ENCODE measurements around the gene PHACTR3. TPM values are rescaled to one million over a fixed set of nuclear protein-coding genes. Genes with fewer than 3 reads are reported as not detected.

Gene PHACTR3
- polyA plus RNA-seq, 3 donors from 2014 or later, result not detected

- H3K27me3 Mint-ChIP-seq (ENCODE audit: low read depth in 3 of 3), result peaks cover 2 to 4% (median 3%) of the 10 kb centered on the region in 3 donors
- no peak overlapping the region for H3K4me3 Mint-ChIP-seq
- H3K9me3 Mint-ChIP-seq, result peaks cover 0 to 1% (median 0%) of the 10 kb centered on the region in 6 donors
- no peak overlapping the region for H3K27ac Mint-ChIP-seq
- DNase-seq, result no peak
- H3K4me1 Mint-ChIP-seq, result no peaks in the 10 kb centered on the region
- no peaks in the 10 kb centered on the region for H3K36me3 Mint-ChIP-seq
These were observed 129.0 kb downstream of the PHACTR3 start for GRCh38 chr20:59733351-59733750.

- no peak for DNase-seq
- Mint-ChIP-seq H3K36me3 (no peaks in the 10 kb centered on the region), H3K27me3 (ENCODE audit: low read depth in 3 of 3) (peaks cover 0 to 4% (median 0%) of the 10 kb centered on the region in 3 donors), H3K9me3 (peaks cover 0 to 2% (median 0%) of the 10 kb centered on the region in 6 donors), H3K27ac (no peak overlapping the region), H3K4me3 (no peak overlapping the region), H3K4me1 (no peaks in the 10 kb centered on the region)
These were observed 131.1 kb downstream of the PHACTR3 start for GRCh38 chr20:59735486-59735885.

- H3K36me3 Mint-ChIP-seq, result no peaks in the 10 kb centered on the region
- peaks cover 0 to 2% (median 0%) of the 10 kb centered on the region in 6 donors for H3K9me3 Mint-ChIP-seq
- H3K4me1 Mint-ChIP-seq, result no peaks in the 10 kb centered on the region
- peaks cover 0 to 4% (median 0%) of the 10 kb centered on the region in 3 donors for H3K27me3 Mint-ChIP-seq (ENCODE audit: low read depth in 3 of 3)
- DNase-seq, result no peak
- no peak overlapping the region for H3K4me3 Mint-ChIP-seq
- H3K27ac Mint-ChIP-seq, result no peak overlapping the region
These were observed 131.6 kb downstream of the PHACTR3 start for GRCh38 chr20:59735917-59736316.

- no peak overlapping the region for H3K4me3 Mint-ChIP-seq
- no peak for DNase-seq
- peaks cover 0 to 2% (median 0%) of the 10 kb centered on the region in 6 donors for H3K9me3 Mint-ChIP-seq
- peaks cover 0 to 3% (median 0%) of the 10 kb centered on the region in 3 donors for H3K27me3 Mint-ChIP-seq (ENCODE audit: low read depth in 3 of 3)
- H3K4me1 Mint-ChIP-seq, result no peaks in the 10 kb centered on the region
- H3K27ac Mint-ChIP-seq, result no peak overlapping the region
- no peaks in the 10 kb centered on the region for H3K36me3 Mint-ChIP-seq
These were observed 132.0 kb downstream of the PHACTR3 start for GRCh38 chr20:59736366-59736765.

GRCh38 chr20:59737073-59737666 is 132.8 kb downstream of the PHACTR3 start:
- Mint-ChIP-seq H3K4me3 (no peak overlapping the region), H3K4me1 (no peaks in the 10 kb centered on the region), H3K9me3 (peaks cover 0 to 2% (median 0%) of the 10 kb centered on the region in 6 donors), H3K27me3 (ENCODE audit: low read depth in 3 of 3) (peaks cover 0 to 4% (median 0%) of the 10 kb centered on the region in 3 donors), H3K27ac (no peak overlapping the region), H3K36me3 (no peaks in the 10 kb centered on the region)
- DNase-seq, result no peak

- H3K4me3 Mint-ChIP-seq, result no peak overlapping the region
- H3K4me1 Mint-ChIP-seq, result no peaks in the 10 kb centered on the region
- peaks cover 0 to 4% (median 3%) of the 10 kb centered on the region in 3 donors for H3K27me3 Mint-ChIP-seq (ENCODE audit: low read depth in 3 of 3)
- no peak for DNase-seq
- H3K9me3 Mint-ChIP-seq, result peaks cover 0 to 2% (median 0%) of the 10 kb centered on the region in 6 donors
- no peak overlapping the region for H3K27ac Mint-ChIP-seq
- no peaks in the 10 kb centered on the region for H3K36me3 Mint-ChIP-seq
These were observed 133.5 kb downstream of the PHACTR3 start for GRCh38 chr20:59737816-59738215.

GRCh38 chr20:59738851-59739250 is 134.5 kb downstream of the PHACTR3 start:
- no peak overlapping the region for H3K4me3 Mint-ChIP-seq
- no peak overlapping the region for H3K27ac Mint-ChIP-seq
- no peaks in the 10 kb centered on the region for H3K36me3 Mint-ChIP-seq
- H3K4me1 Mint-ChIP-seq, result no peaks in the 10 kb centered on the region
- peaks cover 0 to 2% (median 0%) of the 10 kb centered on the region in 6 donors for H3K9me3 Mint-ChIP-seq
- no peak for DNase-seq
- peaks cover 0 to 4% (median 3%) of the 10 kb centered on the region in 3 donors for H3K27me3 Mint-ChIP-seq (ENCODE audit: low read depth in 3 of 3)

- Mint-ChIP-seq H3K9me3 (peaks cover 0 to 2% (median 0%) of the 10 kb centered on the region in 6 donors), H3K36me3 (no peaks in the 10 kb centered on the region), H3K27ac (no peak overlapping the region), H3K4me3 (no peak overlapping the region), H3K4me1 (no peaks in the 10 kb centered on the region), H3K27me3 (ENCODE audit: low read depth in 3 of 3) (peaks cover 0 to 4% (median 3%) of the 10 kb centered on the region in 3 donors)
- DNase-seq, result no peak
These were observed 136.3 kb downstream of the PHACTR3 start for GRCh38 chr20:59740621-59741020.

GRCh38 chr20:59741073-59741472 is 136.7 kb downstream of the PHACTR3 start:
- Mint-ChIP-seq H3K36me3 (no peaks in the 10 kb centered on the region), H3K9me3 (peaks cover 0 to 2% (median 0%) of the 10 kb centered on the region in 6 donors)

GRCh38 chr20:59742351-59743095 is 138.2 kb downstream of the PHACTR3 start:
- no peaks in the 10 kb centered on the region for H3K36me3 Mint-ChIP-seq
- peaks cover 2 to 5% (median 3%) of the 10 kb centered on the region in 3 donors for H3K27me3 Mint-ChIP-seq (ENCODE audit: low read depth in 3 of 3)
- no peak for DNase-seq
- H3K4me1 Mint-ChIP-seq, result no peaks in the 10 kb centered on the region
- H3K27ac Mint-ChIP-seq, result no peak overlapping the region
- peaks cover 0 to 2% (median 0%) of the 10 kb centered on the region in 6 donors for H3K9me3 Mint-ChIP-seq
- no peak overlapping the region for H3K4me3 Mint-ChIP-seq

More at GRCh38 chr20:59741073-59741472, 136.7 kb downstream of the PHACTR3 start:
- Mint-ChIP-seq H3K4me1 (no peaks in the 10 kb centered on the region), H3K27me3 (ENCODE audit: low read depth in 3 of 3) (peaks cover 0 to 4% (median 3%) of the 10 kb centered on the region in 3 donors), H3K4me3 (no peak overlapping the region), H3K27ac (no peak overlapping the region)
- DNase-seq, result no peak

GRCh38 chr20:59743308-59743707 is 139.0 kb downstream of the PHACTR3 start:
- H3K36me3 Mint-ChIP-seq, result no peaks in the 10 kb centered on the region
- H3K27ac Mint-ChIP-seq, result no peak overlapping the region
- no peak overlapping the region for H3K4me3 Mint-ChIP-seq
- no peaks in the 10 kb centered on the region for H3K4me1 Mint-ChIP-seq
- peaks cover 0 to 2% (median 0%) of the 10 kb centered on the region in 6 donors for H3K9me3 Mint-ChIP-seq
- peaks cover 2 to 5% (median 3%) of the 10 kb centered on the region in 3 donors for H3K27me3 Mint-ChIP-seq (ENCODE audit: low read depth in 3 of 3)
- no peak for DNase-seq

- no peak overlapping the region for H3K27ac Mint-ChIP-seq
- no peaks in the 10 kb centered on the region for H3K9me3 Mint-ChIP-seq
- H3K36me3 Mint-ChIP-seq, result no peaks in the 10 kb centered on the region
- no peak overlapping the region for H3K4me3 Mint-ChIP-seq
- no peaks in the 10 kb centered on the region for H3K4me1 Mint-ChIP-seq
- DNase-seq, result no peak
- H3K27me3 Mint-ChIP-seq (ENCODE audit: low read depth in 3 of 3), result peaks cover 2 to 5% (median 4%) of the 10 kb centered on the region in 3 donors
These were observed 139.6 kb downstream of the PHACTR3 start for GRCh38 chr20:59743767-59744485.

GRCh38 chr20:59744756-59745155 is 140.4 kb downstream of the PHACTR3 start:
- Mint-ChIP-seq H3K4me1 (no peaks in the 10 kb centered on the region), H3K27ac (no peak overlapping the region), H3K27me3 (ENCODE audit: low read depth in 3 of 3) (peaks cover 2 to 6% (median 5%) of the 10 kb centered on the region in 3 donors), H3K4me3 (no peak overlapping the region), H3K36me3 (no peaks in the 10 kb centered on the region), H3K9me3 (no peaks in the 10 kb centered on the region)
- no peak for DNase-seq

- H3K9me3 Mint-ChIP-seq, result no peaks in the 10 kb centered on the region
- H3K27me3 Mint-ChIP-seq (ENCODE audit: low read depth in 3 of 3), result peaks cover 2 to 6% (median 5%) of the 10 kb centered on the region in 3 donors
- H3K4me1 Mint-ChIP-seq, result no peaks in the 10 kb centered on the region
- H3K4me3 Mint-ChIP-seq, result no peak overlapping the region
- no peak for DNase-seq
- no peaks in the 10 kb centered on the region for H3K36me3 Mint-ChIP-seq
- no peak overlapping the region for H3K27ac Mint-ChIP-seq
These were observed 140.9 kb downstream of the PHACTR3 start for GRCh38 chr20:59745201-59745600.
